ENCODE results near the gene TTLL6. TPM values are rescaled to one million over a fixed set of nuclear protein-coding genes. Genes with fewer than 3 reads are reported as not detected.
A peak's percentile ranks its signal among the peaks of the same experiment; 100 is the strongest.

TTLL6 gene
- total and polyA plus RNA-seq, 5 donors from 2014 or later = not detected

GRCh38 chr17:48795444-48796162 is 21.4 kb downstream of the TTLL6 start:
- H3K4me3 Mint-ChIP-seq = no peak overlapping the region
- Histone ChIP-seq H3K4me1 (ENCODE audit: control insufficient read depth, insufficient read depth, low read length, poor library complexity, severe bottlenecking) (no peaks in the 10 kb centered on the region), H3K27ac (ENCODE audit: insufficient read depth, low read length, poor library complexity, severe bottlenecking) (no peak overlapping the region), H3K27me3 (ENCODE audit: control insufficient read depth, insufficient read depth, low read length) (peaks cover 20% of the 10 kb centered on the region), H3K9me3 (ENCODE audit: control insufficient read depth in 2 of 2, low read length in 2 of 2) (no peaks in the 10 kb centered on the region), H3K4me3 (ENCODE audit: low read depth, low read length) (no peak overlapping the region), H3K36me3 (ENCODE audit: control insufficient read depth, insufficient read depth, low read length) (no peaks in the 10 kb centered on the region)
- ATAC-seq (ENCODE audit: low read depth in 2 of 2) (no peak), DNase-seq (no peak)
- H3K4me1 Mint-ChIP-seq = no peaks in the 10 kb centered on the region
- no peak overlapping the region for H3K27ac Mint-ChIP-seq
- no peaks in the 10 kb centered on the region for H3K36me3 Mint-ChIP-seq
- peaks cover 40% of the 10 kb centered on the region for H3K27me3 Mint-ChIP-seq
- peaks cover 0 to 5% (median 0%) of the 10 kb centered on the region in 7 donors for H3K9me3 Mint-ChIP-seq

- peaks cover 44% of the 10 kb centered on the region for H3K27me3 Mint-ChIP-seq
- no peak for ATAC-seq (ENCODE audit: low read depth in 2 of 2)
- no peaks in the 10 kb centered on the region for H3K36me3 Mint-ChIP-seq
- no peak for DNase-seq
- no peak overlapping the region for H3K27ac ChIP-seq (ENCODE audit: insufficient read depth, low read length, poor library complexity, severe bottlenecking)
- no peak overlapping the region for H3K4me3 Mint-ChIP-seq
- H3K27ac Mint-ChIP-seq = no peak overlapping the region
- H3K27me3 ChIP-seq (ENCODE audit: control insufficient read depth, insufficient read depth, low read length) = peaks cover 24% of the 10 kb centered on the region
- no peak overlapping the region for H3K4me3 ChIP-seq (ENCODE audit: low read depth, low read length)
- no peaks in the 10 kb centered on the region for H3K4me1 ChIP-seq (ENCODE audit: control insufficient read depth, insufficient read depth, low read length, poor library complexity, severe bottlenecking)
- no peaks in the 10 kb centered on the region for H3K36me3 ChIP-seq (ENCODE audit: control insufficient read depth, insufficient read depth, low read length)
- H3K9me3 Mint-ChIP-seq = peaks cover 0 to 4% (median 0%) of the 10 kb centered on the region in 7 donors
- H3K4me1 Mint-ChIP-seq = no peaks in the 10 kb centered on the region
- H3K9me3 ChIP-seq (ENCODE audit: control insufficient read depth in 2 of 2, low read length in 2 of 2) = no peaks in the 10 kb centered on the region
These were observed 24.8 kb downstream of the TTLL6 start for GRCh38 chr17:48792033-48792798.

GRCh38 chr17:48791128-48792032 is 25.6 kb downstream of the TTLL6 start:
- Mint-ChIP-seq H3K4me3 (no peak overlapping the region), H3K4me1 (no peaks in the 10 kb centered on the region), H3K36me3 (no peaks in the 10 kb centered on the region), H3K27me3 (peaks cover 44% of the 10 kb centered on the region), H3K9me3 (peaks cover 0 to 4% (median 0%) of the 10 kb centered on the region in 7 donors), H3K27ac (no peak overlapping the region)
- DNase-seq (peak in 1 of 3 donors; percentile 31), ATAC-seq (ENCODE audit: low read depth in 2 of 2) (peak in 1 of 2 donors; percentile 31)
- Histone ChIP-seq H3K9me3 (ENCODE audit: control insufficient read depth in 2 of 2, low read length in 2 of 2) (no peaks in the 10 kb centered on the region), H3K36me3 (ENCODE audit: control insufficient read depth, insufficient read depth, low read length) (no peaks in the 10 kb centered on the region), H3K27ac (ENCODE audit: insufficient read depth, low read length, poor library complexity, severe bottlenecking) (no peak overlapping the region), H3K4me3 (ENCODE audit: low read depth, low read length) (no peak overlapping the region), H3K4me1 (ENCODE audit: control insufficient read depth, insufficient read depth, low read length, poor library complexity, severe bottlenecking) (no peaks in the 10 kb centered on the region), H3K27me3 (ENCODE audit: control insufficient read depth, insufficient read depth, low read length) (peaks cover 25% of the 10 kb centered on the region)

GRCh38 chr17:48790607-48791127 is 26.4 kb downstream of the TTLL6 start:
- no peak for DNase-seq
- peaks cover 27% of the 10 kb centered on the region for H3K27me3 ChIP-seq (ENCODE audit: control insufficient read depth, insufficient read depth, low read length)
- Mint-ChIP-seq H3K36me3 (no peaks in the 10 kb centered on the region), H3K4me1 (no peaks in the 10 kb centered on the region), H3K27ac (no peak overlapping the region), H3K27me3 (peaks cover 48% of the 10 kb centered on the region), H3K4me3 (no peak overlapping the region), H3K9me3 (peaks cover 0 to 4% (median 0%) of the 10 kb centered on the region in 7 donors)
- H3K9me3 ChIP-seq (ENCODE audit: control insufficient read depth in 2 of 2, low read length in 2 of 2) = no peaks in the 10 kb centered on the region
- no peak overlapping the region for H3K4me3 ChIP-seq (ENCODE audit: low read depth, low read length)
- no peaks in the 10 kb centered on the region for H3K4me1 ChIP-seq (ENCODE audit: control insufficient read depth, insufficient read depth, low read length, poor library complexity, severe bottlenecking)
- ATAC-seq (ENCODE audit: low read depth in 2 of 2) = no peak
- H3K36me3 ChIP-seq (ENCODE audit: control insufficient read depth, insufficient read depth, low read length) = no peaks in the 10 kb centered on the region
- H3K27ac ChIP-seq (ENCODE audit: insufficient read depth, low read length, poor library complexity, severe bottlenecking) = no peak overlapping the region

GRCh38 chr17:48787828-48788227 is 29.2 kb downstream of the TTLL6 start:
- Histone ChIP-seq H3K27me3 (ENCODE audit: control insufficient read depth, insufficient read depth, low read length) (peaks cover 27% of the 10 kb centered on the region), H3K36me3 (ENCODE audit: control insufficient read depth, insufficient read depth, low read length) (no peaks in the 10 kb centered on the region), H3K4me1 (ENCODE audit: control insufficient read depth, insufficient read depth, low read length, poor library complexity, severe bottlenecking) (no peaks in the 10 kb centered on the region), H3K4me3 (ENCODE audit: low read depth, low read length) (no peak overlapping the region), H3K27ac (ENCODE audit: insufficient read depth, low read length, poor library complexity, severe bottlenecking) (no peak overlapping the region), H3K9me3 (ENCODE audit: control insufficient read depth in 2 of 2, low read length in 2 of 2) (no peaks in the 10 kb centered on the region)
- Mint-ChIP-seq H3K27me3 (peaks cover 46% of the 10 kb centered on the region), H3K36me3 (no peaks in the 10 kb centered on the region), H3K4me3 (no peak overlapping the region), H3K4me1 (no peaks in the 10 kb centered on the region), H3K9me3 (peaks cover 0 to 1% (median 0%) of the 10 kb centered on the region in 7 donors), H3K27ac (no peak overlapping the region)
- no peak for DNase-seq
- ATAC-seq (ENCODE audit: low read depth in 2 of 2) = no peak

- no peaks in the 10 kb centered on the region for H3K36me3 ChIP-seq (ENCODE audit: control insufficient read depth, insufficient read depth, low read length)
- no peaks in the 10 kb centered on the region for H3K27me3 ChIP-seq (ENCODE audit: control insufficient read depth, insufficient read depth, low read length)
- no peak overlapping the region for H3K27ac Mint-ChIP-seq
- H3K27me3 Mint-ChIP-seq = peaks cover 30% of the 10 kb centered on the region
- H3K4me1 Mint-ChIP-seq = no peaks in the 10 kb centered on the region
- ATAC-seq (ENCODE audit: low read depth in 2 of 2) (no peak), DNase-seq (no peak)
- H3K9me3 Mint-ChIP-seq = peaks cover 0 to 3% (median 0%) of the 10 kb centered on the region in 7 donors
- H3K9me3 ChIP-seq (ENCODE audit: control insufficient read depth in 2 of 2, low read length in 2 of 2) = no peaks in the 10 kb centered on the region
- H3K36me3 Mint-ChIP-seq = no peaks in the 10 kb centered on the region
- no peak overlapping the region for H3K4me3 Mint-ChIP-seq
- H3K4me3 ChIP-seq (ENCODE audit: low read depth, low read length) = no peak overlapping the region
- H3K27ac ChIP-seq (ENCODE audit: insufficient read depth, low read length, poor library complexity, severe bottlenecking) = no peak overlapping the region
- H3K4me1 ChIP-seq (ENCODE audit: control insufficient read depth, insufficient read depth, low read length, poor library complexity, severe bottlenecking) = no peaks in the 10 kb centered on the region
These were observed 37.6 kb downstream of the TTLL6 start for GRCh38 chr17:48779421-48779820.

GRCh38 chr17:48776602-48777001 is 40.4 kb downstream of the TTLL6 start:
- no peak for ATAC-seq (ENCODE audit: low read depth in 2 of 2)
- H3K4me3 Mint-ChIP-seq = no peak overlapping the region
- H3K9me3 Mint-ChIP-seq = peaks cover 0 to 3% (median 0%) of the 10 kb centered on the region in 7 donors
- no peak overlapping the region for H3K27ac ChIP-seq (ENCODE audit: insufficient read depth, low read length, poor library complexity, severe bottlenecking)
- peaks cover 3% of the 10 kb centered on the region for H3K27me3 ChIP-seq (ENCODE audit: control insufficient read depth, insufficient read depth, low read length)
- no peak for DNase-seq
- no peaks in the 10 kb centered on the region for H3K9me3 ChIP-seq (ENCODE audit: control insufficient read depth in 2 of 2, low read length in 2 of 2)
- H3K36me3 Mint-ChIP-seq = no peaks in the 10 kb centered on the region
- no peak overlapping the region for H3K4me3 ChIP-seq (ENCODE audit: low read depth, low read length)
- no peak overlapping the region for H3K27ac Mint-ChIP-seq
- H3K4me1 Mint-ChIP-seq = no peaks in the 10 kb centered on the region
- no peaks in the 10 kb centered on the region for H3K4me1 ChIP-seq (ENCODE audit: control insufficient read depth, insufficient read depth, low read length, poor library complexity, severe bottlenecking)
- no peaks in the 10 kb centered on the region for H3K36me3 ChIP-seq (ENCODE audit: control insufficient read depth, insufficient read depth, low read length)
- peaks cover 47% of the 10 kb centered on the region for H3K27me3 Mint-ChIP-seq

All from CD4-positive, CD25-positive, alpha-beta regulatory T cell (primary cell).